Immature natural killer cell (primary cell): ENCODE results near the gene C5orf24. TPM values are rescaled to one million over a fixed set of nuclear protein-coding genes. Genes with fewer than 3 reads are reported as not detected.
"Not testable (repeated sequence)": the region's sequence is repeated elsewhere in the genome, so short reads cannot be mapped to it uniquely, and the experiment has no call there.

Source experiments
- DNase-seq, 3 donors: peaks; one replicate each; pipeline ENCODE4 v3.0.0; 2022; ENCODE audit warnings: mixed read lengths in 1 of 3
- H3K27ac Mint-ChIP-seq, 6 donors: one replicate each; pipeline ENCODE4 v1.8.0; 2020; ENCODE audit warnings: mixed read lengths in 6 of 6, mild to moderate bottlenecking in 5 of 6, inconsistent platforms in 4 of 6, moderate library complexity in 3 of 6
- H3K27me3 Mint-ChIP-seq, 3 donors: one replicate each; pipeline ENCODE4 v1.8.0; 2020 to 2021; ENCODE audit warnings: low read depth in 3 of 3, mild to moderate bottlenecking in 3 of 3, mixed read lengths in 3 of 3, moderate library complexity in 3 of 3, inconsistent platforms in 1 of 3
- H3K36me3 Mint-ChIP-seq, 3 donors: one replicate each; pipeline ENCODE4 v1.8.0; 2020; ENCODE audit warnings: mixed read lengths in 3 of 3, inconsistent platforms in 2 of 3, mild to moderate bottlenecking in 2 of 3
- H3K4me1 Mint-ChIP-seq, 2 donors: one replicate each; pipeline ENCODE4 v1.8.0; 2020; ENCODE audit warnings: inconsistent platforms in 2 of 2, mild to moderate bottlenecking in 2 of 2, mixed read lengths in 2 of 2, moderate library complexity in 1 of 2
- H3K4me3 Mint-ChIP-seq, 5 donors: one replicate each; pipeline ENCODE4 v1.8.0; 2020; ENCODE audit warnings: mild to moderate bottlenecking in 5 of 5, mixed read lengths in 5 of 5, inconsistent platforms in 3 of 5, moderate library complexity in 3 of 5
- H3K9me3 Mint-ChIP-seq, 6 donors: one replicate each; pipeline ENCODE4 v1.8.0; 2020; ENCODE audit warnings: mild to moderate bottlenecking in 6 of 6, mixed read lengths in 6 of 6, inconsistent platforms in 4 of 6, moderate library complexity in 3 of 6
- polyA plus RNA-seq, 3 donors: library from polyadenylated mRNA; unstranded; fragments of 300-500 nt; fragmentation: Illumina TruSeq; gene quantifications; one replicate each; pipeline ENCODE4 v1.2.3, GENCODE V29; 2021

Gene C5orf24
- polyA plus RNA-seq, 3 donors from 2014 or later = 10.9 to 20.5 (median 16.0) TPM

- peak in 2 of 3 donors; percentile 17 to 20 for DNase-seq
- H3K4me1 Mint-ChIP-seq = peaks cover 38 to 63% of the 10 kb centered on the region in 2 donors
These were observed 29.3 kb downstream of the C5orf24 start for GRCh38 chr5:134874831-134875655.

GRCh38 chr5:134877159-134877558 is 31.4 kb downstream of the C5orf24 start:
- H3K4me1 Mint-ChIP-seq = peaks cover 42 to 73% of the 10 kb centered on the region in 2 donors
- peak overlapping the region; percentile 78 to 99 (median 83) for H3K27ac Mint-ChIP-seq
- peak overlapping the region in 3 of 5 donors; percentile 0 to 35 (median 4) for H3K4me3 Mint-ChIP-seq
- H3K9me3 Mint-ChIP-seq = no peaks in the 10 kb centered on the region
- H3K36me3 Mint-ChIP-seq = peaks cover 0 to 6% (median 0%) of the 10 kb centered on the region in 3 donors
- no peak for DNase-seq
- H3K27me3 Mint-ChIP-seq = peaks cover 0 to 4% (median 1%) of the 10 kb centered on the region in 3 donors

More at GRCh38 chr5:134874831-134875655, 29.3 kb downstream of the C5orf24 start:
- Mint-ChIP-seq H3K36me3 (peaks cover 0 to 2% (median 0%) of the 10 kb centered on the region in 3 donors), H3K27me3 (peaks cover 0 to 4% (median 1%) of the 10 kb centered on the region in 3 donors), H3K4me3 (peak overlapping the region; percentile 90 to 98 (median 95)), H3K27ac (peak overlapping the region; percentile 91 to 99 (median 96)), H3K9me3 (no peaks in the 10 kb centered on the region)

- no peak for DNase-seq
- H3K4me3 Mint-ChIP-seq = peak overlapping the region in 1 of 5 donors; percentile 15
- no peaks in the 10 kb centered on the region for H3K9me3 Mint-ChIP-seq
- H3K27ac Mint-ChIP-seq = peak overlapping the region in 4 of 6 donors; percentile 2 to 76 (median 50)
- H3K36me3 Mint-ChIP-seq = peaks cover 0 to 6% (median 0%) of the 10 kb centered on the region in 3 donors
- peaks cover 42 to 64% of the 10 kb centered on the region in 2 donors for H3K4me1 Mint-ChIP-seq
- peaks cover 0 to 4% (median 1%) of the 10 kb centered on the region in 3 donors for H3K27me3 Mint-ChIP-seq
These were observed 32.6 kb downstream of the C5orf24 start for GRCh38 chr5:134878403-134878802.

GRCh38 chr5:134879456-134879855 is 33.7 kb downstream of the C5orf24 start:
- H3K27ac Mint-ChIP-seq = peak overlapping the region in 2 of 6 donors; percentile 12 to 53
- peaks cover 0 to 6% (median 0%) of the 10 kb centered on the region in 3 donors for H3K36me3 Mint-ChIP-seq
- peaks cover 0 to 2% (median 1%) of the 10 kb centered on the region in 3 donors for H3K27me3 Mint-ChIP-seq
- H3K4me1 Mint-ChIP-seq = peaks cover 40 to 61% of the 10 kb centered on the region in 2 donors
- DNase-seq = no peak
- H3K4me3 Mint-ChIP-seq = no peak overlapping the region
- no peaks in the 10 kb centered on the region for H3K9me3 Mint-ChIP-seq

GRCh38 chr5:134880937-134881336 is 35.2 kb downstream of the C5orf24 start:
- H3K36me3 Mint-ChIP-seq, H3K27ac Mint-ChIP-seq: not testable (repeated sequence)

GRCh38 chr5:134881711-134882110 is 35.9 kb downstream of the C5orf24 start:
- not testable (repeated sequence) for H3K9me3 Mint-ChIP-seq, H3K27ac Mint-ChIP-seq, H3K36me3 Mint-ChIP-seq, H3K4me3 Mint-ChIP-seq, DNase-seq, H3K27me3 Mint-ChIP-seq
- H3K4me1 Mint-ChIP-seq = peaks cover 31 to 56% of the 10 kb centered on the region in 2 donors

More at GRCh38 chr5:134880937-134881336, 35.2 kb downstream of the C5orf24 start:
- H3K4me1 Mint-ChIP-seq = peaks cover 35 to 62% of the 10 kb centered on the region in 2 donors
- not testable (repeated sequence) for DNase-seq, H3K9me3 Mint-ChIP-seq, H3K27me3 Mint-ChIP-seq, H3K4me3 Mint-ChIP-seq

- Mint-ChIP-seq H3K27ac (no peak overlapping the region), H3K36me3 (peaks cover 3 to 11% (median 3%) of the 10 kb centered on the region in 3 donors), H3K9me3 (no peaks in the 10 kb centered on the region), H3K27me3 (no peaks in the 10 kb centered on the region), H3K4me1 (peaks cover 15 to 34% of the 10 kb centered on the region in 2 donors), H3K4me3 (no peak overlapping the region)
- DNase-seq = no peak
These were observed 41.9 kb downstream of the C5orf24 start for GRCh38 chr5:134887593-134888159.

GRCh38 chr5:134889335-134889734 is 43.6 kb downstream of the C5orf24 start:
- Mint-ChIP-seq H3K9me3 (no peaks in the 10 kb centered on the region), H3K27ac (no peak overlapping the region), H3K4me1 (peaks cover 16 to 36% of the 10 kb centered on the region in 2 donors), H3K27me3 (no peaks in the 10 kb centered on the region), H3K36me3 (peaks cover 6 to 12% (median 7%) of the 10 kb centered on the region in 3 donors), H3K4me3 (no peak overlapping the region)
- no peak for DNase-seq

- Mint-ChIP-seq H3K27me3 (no peaks in the 10 kb centered on the region), H3K4me3 (no peak overlapping the region), H3K36me3 (peaks cover 6 to 12% (median 7%) of the 10 kb centered on the region in 3 donors), H3K4me1 (peaks cover 5 to 18% of the 10 kb centered on the region in 2 donors), H3K27ac (no peak overlapping the region), H3K9me3 (no peaks in the 10 kb centered on the region)
- no peak for DNase-seq
These were observed 45.7 kb downstream of the C5orf24 start for GRCh38 chr5:134891473-134891872.

GRCh38 chr5:134892282-134892681 is 46.5 kb downstream of the C5orf24 start:
- peak overlapping the region in 1 of 6 donors; percentile 26 for H3K27ac Mint-ChIP-seq
- H3K4me3 Mint-ChIP-seq = no peak overlapping the region
- no peak for DNase-seq
- H3K4me1 Mint-ChIP-seq = peaks cover 5 to 18% of the 10 kb centered on the region in 2 donors
- H3K27me3 Mint-ChIP-seq = no peaks in the 10 kb centered on the region
- H3K36me3 Mint-ChIP-seq = peaks cover 6 to 12% (median 7%) of the 10 kb centered on the region in 3 donors
- no peaks in the 10 kb centered on the region for H3K9me3 Mint-ChIP-seq

GRCh38 chr5:134892926-134893325 is 47.2 kb downstream of the C5orf24 start:
- H3K4me1 Mint-ChIP-seq = peaks cover 5 to 18% of the 10 kb centered on the region in 2 donors
- DNase-seq = no peak
- H3K27me3 Mint-ChIP-seq = no peaks in the 10 kb centered on the region
- H3K36me3 Mint-ChIP-seq = peaks cover 6 to 12% (median 9%) of the 10 kb centered on the region in 3 donors
- peak overlapping the region in 2 of 6 donors; percentile 51 to 66 for H3K27ac Mint-ChIP-seq
- H3K9me3 Mint-ChIP-seq = no peaks in the 10 kb centered on the region
- no peak overlapping the region for H3K4me3 Mint-ChIP-seq

- no peaks in the 10 kb centered on the region for H3K9me3 Mint-ChIP-seq
- no peak for DNase-seq
These were observed 48.2 kb downstream of the C5orf24 start for GRCh38 chr5:134893748-134894505.

GRCh38 chr5:134902071-134902801 is 56.5 kb downstream of the C5orf24 start:
- Mint-ChIP-seq H3K4me1 (peaks cover 7 to 10% of the 10 kb centered on the region in 2 donors), H3K4me3 (peak overlapping the region in 2 of 5 donors; percentile 5 to 18), H3K27ac (peak overlapping the region in 5 of 6 donors; percentile 28 to 84 (median 49)), H3K27me3 (peaks cover 5 to 6% (median 6%) of the 10 kb centered on the region in 3 donors), H3K36me3 (peaks cover 0 to 16% (median 14%) of the 10 kb centered on the region in 3 donors), H3K9me3 (no peaks in the 10 kb centered on the region)
- DNase-seq = no peak

More at GRCh38 chr5:134893748-134894505, 48.2 kb downstream of the C5orf24 start:
- peaks cover 6 to 19% (median 11%) of the 10 kb centered on the region in 3 donors for H3K36me3 Mint-ChIP-seq
- no peaks in the 10 kb centered on the region for H3K27me3 Mint-ChIP-seq
- H3K4me3 Mint-ChIP-seq = no peak overlapping the region
- H3K27ac Mint-ChIP-seq = no peak overlapping the region
- H3K4me1 Mint-ChIP-seq = peaks cover 5 to 18% of the 10 kb centered on the region in 2 donors
